HG03354 (cell line): Measurements from ENCODE around the gene ASB3.
"Not testable (repeated sequence)": the region's sequence is repeated elsewhere in the genome, so short reads cannot be mapped to it uniquely, and the experiment has no call there.

ENCODE experiments used
- ATAC-seq: cut with Tn5 transposase; IDR thresholded peaks from one replicate; pipeline ENCODE4 v1.9.1; 2021; ENCODE audit warnings: mild to moderate bottlenecking; ENCODE audit not compliant: unreplicated experiment, poor library complexity, severe bottlenecking

Gene ASB3

DNA sequence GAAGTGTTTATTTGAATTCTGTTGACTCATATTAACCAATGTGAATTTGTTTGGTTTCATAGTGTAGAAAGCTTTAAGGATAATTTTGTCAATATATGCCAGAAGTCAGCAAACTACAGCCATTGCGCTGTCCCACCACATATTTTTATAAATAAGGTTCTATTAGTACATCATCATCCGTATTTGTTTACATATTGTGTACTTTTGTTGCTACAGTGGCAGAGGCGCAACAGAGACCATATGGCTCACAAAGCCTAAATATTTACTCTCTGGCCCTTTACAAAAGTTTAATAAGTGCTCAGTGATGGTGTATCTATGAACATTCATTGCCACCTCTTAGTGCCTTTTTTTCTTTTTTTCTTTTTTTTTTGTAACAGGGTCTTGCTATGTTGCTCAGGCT, 6.5 kb upstream of the ASB3 start:
- no peak for ATAC-seq

DNA sequence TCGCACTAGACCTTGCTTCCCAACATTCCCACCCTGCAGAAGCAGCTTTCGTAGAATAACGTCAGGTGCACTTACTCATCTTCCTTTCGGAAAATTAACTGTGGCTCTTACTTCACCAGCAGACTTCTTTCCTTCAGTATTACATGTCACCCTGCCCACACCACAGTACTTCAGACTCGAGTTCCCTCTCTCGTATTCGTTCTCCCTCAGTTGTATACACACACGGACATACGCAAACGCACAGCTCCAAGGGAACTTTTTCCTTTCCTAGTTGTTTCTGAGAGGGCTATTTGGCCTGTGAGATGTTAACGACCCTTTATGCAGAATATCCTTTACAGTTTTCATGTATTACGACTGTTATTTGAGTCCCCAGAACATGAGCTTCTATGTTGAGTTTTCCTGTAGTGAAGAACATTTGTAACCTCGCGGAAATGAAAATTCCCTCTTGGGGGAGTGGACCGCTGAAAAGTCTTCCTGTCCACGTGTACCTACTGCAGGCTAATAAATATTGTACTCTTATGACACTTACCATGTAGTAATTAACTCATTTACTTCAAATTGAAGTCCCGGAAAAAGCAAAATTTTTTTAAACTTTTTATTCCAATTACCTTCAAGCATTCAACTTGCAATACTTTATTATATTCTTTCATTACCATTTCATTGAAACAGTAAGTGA, 999 bp upstream of the ASB3 start:
- ATAC-seq = no peak

DNA sequence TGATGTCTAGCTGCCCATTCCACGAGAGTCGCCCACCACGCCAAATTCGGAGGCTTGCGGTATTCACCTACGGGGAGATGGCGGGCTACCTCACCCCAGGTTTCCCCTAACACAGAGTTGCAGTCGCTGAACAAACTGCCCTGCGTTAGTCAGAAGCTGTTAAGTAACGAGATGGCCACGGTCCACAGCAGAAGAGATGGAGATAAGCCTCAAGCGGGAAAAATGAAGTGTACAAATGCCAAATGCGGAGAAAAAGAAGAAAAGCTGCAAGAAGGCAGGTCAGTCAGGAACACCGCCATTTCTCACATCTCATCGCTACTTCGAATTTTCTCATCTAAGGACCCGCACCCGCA, 425 bp downstream of the ASB3 start:
- ATAC-seq = peak; percentile 25

DNA sequence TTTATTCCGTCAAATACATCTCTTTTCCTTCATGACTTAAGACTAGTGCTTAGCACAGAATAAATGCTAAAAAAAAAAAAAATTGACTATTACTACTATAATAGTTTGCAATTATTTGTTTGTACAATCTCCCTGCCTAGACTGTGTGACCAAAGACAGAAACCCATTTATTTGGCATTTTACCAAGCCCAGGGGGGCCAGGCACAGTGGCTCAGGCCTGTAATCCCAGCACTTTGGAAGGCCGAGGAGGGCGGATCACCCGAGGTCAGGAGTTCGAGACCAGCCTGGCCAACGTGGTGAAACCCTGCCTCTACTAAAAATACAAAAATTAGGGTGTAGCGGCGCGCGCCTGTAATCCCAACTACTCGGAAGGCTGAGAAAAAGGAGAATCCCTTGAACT, 1.4 kb downstream of the ASB3 start:
- no peak for ATAC-seq

DNA sequence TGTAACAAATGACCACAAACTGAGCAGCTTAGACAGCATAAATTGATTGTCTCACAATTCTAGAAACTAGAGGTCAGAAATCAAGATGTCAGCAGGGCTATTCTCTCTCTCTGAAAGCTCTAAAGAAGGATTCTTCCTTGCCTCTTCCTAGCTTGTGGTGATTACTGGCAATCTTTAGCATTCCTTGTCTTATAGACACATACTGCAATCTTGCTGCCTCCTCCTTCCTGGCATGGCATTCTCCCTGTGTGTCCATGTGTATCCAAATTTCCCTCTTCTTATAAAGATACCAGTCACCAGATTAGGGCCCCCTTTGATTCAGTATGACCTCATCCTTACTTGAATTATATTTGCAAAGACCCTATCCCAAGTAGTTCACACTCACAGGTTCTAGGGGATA, 2.3 kb downstream of the ASB3 start:
- ATAC-seq = no peak

DNA sequence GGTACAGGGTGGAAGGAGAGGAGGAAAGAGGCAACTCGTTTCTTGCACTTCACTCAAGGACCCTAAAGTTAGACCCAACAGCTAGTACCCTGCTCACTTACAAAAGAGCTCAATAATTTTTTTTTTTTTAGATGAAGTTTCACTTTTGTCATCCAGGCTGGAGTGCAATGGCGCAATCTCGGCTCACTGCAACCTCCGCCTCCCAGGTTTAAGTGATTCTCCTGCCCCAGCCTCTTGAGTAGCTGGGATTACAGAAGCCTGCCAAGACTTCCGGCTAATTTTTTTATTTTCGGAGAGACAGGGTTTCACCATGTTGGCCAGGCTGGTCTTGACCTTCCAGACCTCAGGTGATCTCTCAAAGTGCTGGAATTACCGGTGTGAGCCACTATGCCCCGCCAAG, 4.1 kb downstream of the ASB3 start:
- no peak for ATAC-seq

DNA sequence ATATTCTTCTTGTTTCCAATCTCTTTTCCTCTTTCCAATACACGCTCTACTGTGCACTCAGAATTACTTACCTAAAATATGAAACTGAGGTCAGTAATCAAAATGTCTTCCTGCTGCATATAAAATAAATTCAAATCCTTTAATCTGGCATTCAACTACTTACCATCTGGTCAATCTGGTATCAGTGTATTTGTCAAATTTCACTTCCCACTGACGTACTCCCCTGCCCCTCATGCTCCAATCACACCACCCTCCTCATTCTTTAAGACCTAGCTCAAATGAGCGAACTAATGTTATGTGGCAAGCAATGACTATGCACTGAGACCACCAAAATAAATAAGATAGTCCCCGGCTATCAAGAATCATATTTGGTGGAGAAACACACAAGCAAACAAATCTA, 6.7 kb downstream of the ASB3 start:
- ATAC-seq = no peak

DNA sequence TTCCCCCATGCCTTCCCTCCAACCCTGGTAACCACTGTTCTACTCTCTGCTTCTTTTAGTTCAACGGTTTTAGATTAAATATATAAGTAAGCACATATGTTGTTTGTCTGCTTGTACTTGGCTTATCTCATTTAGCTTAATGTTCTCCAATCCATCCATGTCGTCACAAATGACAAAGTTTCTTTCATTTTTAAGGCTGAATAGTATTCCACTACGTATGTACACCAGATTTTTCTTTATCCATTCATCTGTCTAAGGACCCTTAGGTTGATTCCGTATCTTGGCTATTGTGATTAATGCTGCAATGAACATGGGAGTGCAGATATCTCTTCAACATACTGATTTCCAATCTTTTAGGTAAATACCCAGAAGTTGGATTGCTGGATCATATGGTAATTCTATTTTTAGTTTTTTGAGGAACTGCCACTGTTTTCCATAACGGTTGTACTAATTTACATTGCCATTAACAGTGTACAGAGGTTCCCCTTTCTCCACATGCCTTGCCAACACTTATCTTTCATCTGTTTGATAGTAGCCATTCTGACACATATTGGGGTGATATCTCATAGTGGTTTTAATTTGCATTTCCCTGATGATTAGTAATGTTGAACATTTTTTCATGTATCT, 8.1 kb downstream of the ASB3 start:
- ATAC-seq = no peak

DNA sequence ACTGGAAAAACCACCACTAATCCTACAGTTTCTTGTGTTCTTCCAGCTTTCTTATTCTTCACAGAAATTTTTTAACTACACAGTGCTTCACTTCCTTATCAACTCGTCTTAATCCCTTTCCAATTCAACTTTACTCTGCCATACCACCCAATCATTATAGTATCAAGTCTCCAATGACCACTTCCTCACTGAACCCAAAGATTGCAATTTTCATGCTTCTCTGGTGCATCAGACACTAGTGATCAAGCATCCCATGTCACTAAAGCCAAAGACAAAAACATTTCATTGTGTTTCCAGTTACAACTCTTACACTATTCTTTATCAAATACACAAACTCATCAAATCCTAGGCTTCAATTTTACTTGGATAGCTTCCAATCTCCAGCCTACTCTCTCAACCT, 9.6 kb downstream of the ASB3 start:
- ATAC-seq = no peak

DNA sequence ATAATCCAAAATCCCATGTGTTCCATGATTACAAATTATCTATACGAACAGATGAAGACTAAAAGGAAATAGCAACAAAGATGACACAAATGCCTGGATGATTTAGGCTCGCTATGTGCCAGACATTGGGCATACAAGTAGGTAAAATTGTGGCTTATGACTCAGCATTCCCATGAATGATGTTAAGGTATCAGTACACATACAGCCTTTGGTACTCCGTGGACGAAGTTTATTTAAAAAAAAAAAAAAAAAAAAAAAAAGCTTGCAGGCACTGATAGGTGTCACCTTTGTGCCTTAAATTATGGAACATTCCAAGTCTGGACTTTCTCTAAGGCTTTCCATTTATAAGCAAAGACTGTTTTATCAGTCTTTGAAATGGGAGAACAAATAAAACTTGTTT, 16.5 kb downstream of the ASB3 start:
- ATAC-seq = no peak

DNA sequence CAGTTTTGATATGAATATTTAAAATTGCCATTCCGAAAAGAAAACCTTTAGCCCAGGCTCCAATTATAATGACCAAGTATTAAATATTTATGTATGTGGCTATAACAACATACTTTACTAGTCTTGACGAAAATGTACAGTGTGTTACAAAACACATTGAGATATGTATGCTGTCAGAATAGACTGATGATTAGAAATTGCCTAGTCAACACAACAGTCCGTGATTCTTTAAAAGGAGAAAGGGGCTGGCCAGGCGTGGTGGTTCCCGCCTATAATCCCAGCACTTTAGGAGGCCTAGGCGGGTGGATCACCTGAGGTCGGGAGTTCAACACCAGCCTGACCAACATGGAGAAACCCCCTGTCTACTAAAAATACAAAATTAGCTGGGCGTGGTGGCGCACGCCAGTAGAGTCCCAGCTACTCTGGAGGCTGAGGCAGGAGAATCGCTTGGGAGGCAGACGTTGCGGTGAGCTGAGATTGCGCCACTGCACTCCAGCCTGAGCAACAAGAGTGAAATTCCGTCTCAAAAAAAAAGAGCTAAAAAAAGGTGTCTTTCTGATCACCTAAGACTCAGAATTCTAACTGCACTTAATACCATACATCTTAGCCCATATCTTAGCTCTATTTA, 17.3 kb downstream of the ASB3 start:
- ATAC-seq = no peak

DNA sequence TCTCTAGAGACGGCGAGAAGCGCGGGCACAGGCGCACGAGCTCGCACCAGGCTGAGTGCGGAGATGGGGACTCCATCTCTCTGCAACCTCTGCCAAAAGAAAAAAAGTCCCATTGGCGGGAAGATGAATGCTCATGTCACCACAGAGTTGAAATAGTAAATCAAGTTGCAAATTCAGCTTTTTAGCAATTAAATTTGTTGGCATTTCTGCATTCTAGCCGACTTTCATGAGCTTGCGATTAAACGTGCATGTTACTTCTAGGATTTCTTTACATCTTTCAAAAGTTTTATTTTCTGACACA, 18.6 kb downstream of the ASB3 start:
- ATAC-seq = peak; percentile 57

DNA sequence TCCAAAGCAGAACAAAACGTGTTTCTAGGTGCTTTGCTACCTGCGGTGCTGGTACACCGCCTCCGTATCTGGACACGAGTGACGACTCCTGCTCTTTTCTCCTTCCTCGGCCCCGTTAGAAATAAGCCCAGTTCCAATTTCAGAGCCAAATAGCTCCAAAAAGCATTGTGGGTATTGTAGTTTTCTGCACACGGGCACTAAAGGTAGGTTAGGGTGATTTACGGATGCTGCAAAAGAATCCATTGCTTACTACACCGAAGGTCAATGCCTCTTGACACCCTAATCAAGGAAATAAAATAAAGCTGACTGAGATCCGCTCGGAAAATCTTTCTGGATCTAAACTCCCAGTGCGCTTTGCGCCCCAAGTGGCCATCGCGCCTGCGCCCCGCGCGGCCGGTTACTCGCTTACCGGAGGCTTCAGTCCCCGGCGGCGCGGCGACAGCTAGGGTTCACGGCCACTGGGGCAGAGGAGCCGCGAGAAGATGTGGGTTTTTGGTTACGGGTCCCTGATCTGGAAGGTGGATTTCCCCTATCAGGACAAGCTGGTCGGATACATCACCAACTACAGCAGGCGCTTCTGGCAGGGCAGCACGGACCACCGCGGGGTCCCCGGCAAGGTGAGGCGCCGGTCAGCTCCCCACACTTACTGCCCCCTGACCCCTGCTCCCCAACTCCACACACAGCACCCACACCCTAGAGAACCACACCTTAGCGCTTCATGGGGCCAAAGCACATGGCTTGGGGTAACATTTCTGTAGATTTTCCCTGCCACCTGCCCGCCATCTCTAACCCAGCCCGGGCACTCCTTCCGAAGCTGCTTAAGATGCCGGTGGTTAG, 19.1 kb downstream of the ASB3 start, which contains the start of gene CHAC2:
Gene CHAC2 (plus strand): TSS at position 400 of the 837 bp plus-strand sequence. CDS start 83 bp downstream, at position 483.
- ATAC-seq = peak; percentile 94

DNA sequence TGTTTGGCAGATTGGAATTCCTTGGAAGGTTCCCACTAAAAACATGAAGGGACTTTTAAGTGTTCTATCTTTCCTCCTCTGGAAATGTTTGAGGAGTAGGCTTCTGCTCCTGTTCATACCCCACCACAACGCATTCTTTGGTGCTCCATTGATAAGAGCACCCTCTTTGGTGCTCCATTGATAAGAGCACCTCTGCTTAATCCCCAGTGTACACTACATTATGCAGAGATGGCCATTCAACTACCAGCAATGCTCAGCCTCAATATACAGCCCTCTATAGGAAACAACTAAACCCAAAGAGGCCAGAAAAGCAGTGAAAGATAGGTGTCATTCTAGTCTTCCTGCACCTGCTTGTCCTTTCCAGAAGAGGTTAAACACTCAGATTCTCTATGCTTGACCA, 21.0 kb downstream of the ASB3 start:
- ATAC-seq = no peak

DNA sequence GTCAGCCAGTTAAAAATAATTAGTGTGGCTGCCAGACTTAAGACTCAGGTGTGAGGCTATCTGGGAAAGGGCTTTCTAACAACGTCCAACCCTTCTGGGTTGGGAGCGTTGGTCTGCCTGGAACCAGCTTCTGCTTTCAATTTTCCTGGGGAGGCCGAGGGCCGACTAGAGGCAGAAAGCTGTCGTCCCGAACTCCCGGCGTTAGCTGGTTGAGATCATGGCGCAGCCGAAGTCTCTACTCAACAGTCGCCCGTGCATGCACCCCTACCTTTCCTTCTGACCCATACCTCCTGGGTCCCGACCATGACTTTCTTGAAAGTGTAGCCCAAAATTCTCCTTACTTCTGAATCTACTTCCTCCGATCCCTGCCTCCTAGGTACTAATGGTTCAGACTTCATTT, 29.5 kb downstream of the ASB3 start:
- not testable (repeated sequence) for ATAC-seq

DNA sequence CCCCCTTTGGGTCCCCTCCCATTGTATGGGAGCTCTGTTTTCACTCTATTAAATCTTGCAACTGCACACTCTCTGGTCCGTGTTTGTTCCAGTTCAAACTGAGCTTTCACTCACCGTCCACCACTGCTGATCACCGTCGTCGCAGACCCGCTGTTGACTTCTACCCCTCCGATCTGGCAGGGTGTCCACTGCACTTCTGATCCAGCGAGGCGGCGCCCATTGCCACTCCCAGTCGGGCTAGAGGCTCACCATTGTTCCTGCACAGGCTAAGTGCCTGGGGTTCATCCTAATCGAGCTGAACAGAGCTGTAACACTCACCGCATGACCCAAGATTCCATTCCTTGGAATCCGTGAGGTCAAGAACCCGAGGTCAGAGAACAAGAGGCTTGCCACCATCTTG, 30.1 kb downstream of the ASB3 start:
- no peak for ATAC-seq

DNA sequence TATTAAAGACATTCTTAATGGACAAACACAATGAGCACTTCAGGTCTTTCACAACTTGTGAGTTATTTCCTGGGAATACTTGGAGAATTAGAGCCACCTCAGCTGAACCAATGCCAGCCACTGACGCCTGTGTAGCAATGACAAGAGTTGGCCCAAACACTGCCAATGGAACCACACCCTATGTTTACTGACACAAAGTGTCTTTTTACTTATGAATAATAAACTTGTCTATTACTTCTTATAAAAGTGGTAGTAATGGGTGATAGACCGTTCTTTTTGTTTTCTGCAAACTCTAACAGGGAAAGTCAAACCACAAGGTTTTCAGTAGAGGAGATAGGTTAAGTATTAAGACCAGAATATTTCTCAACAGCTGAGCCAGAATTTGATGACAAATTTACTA, 31.6 kb downstream of the ASB3 start:
- peak; percentile 44 for ATAC-seq

DNA sequence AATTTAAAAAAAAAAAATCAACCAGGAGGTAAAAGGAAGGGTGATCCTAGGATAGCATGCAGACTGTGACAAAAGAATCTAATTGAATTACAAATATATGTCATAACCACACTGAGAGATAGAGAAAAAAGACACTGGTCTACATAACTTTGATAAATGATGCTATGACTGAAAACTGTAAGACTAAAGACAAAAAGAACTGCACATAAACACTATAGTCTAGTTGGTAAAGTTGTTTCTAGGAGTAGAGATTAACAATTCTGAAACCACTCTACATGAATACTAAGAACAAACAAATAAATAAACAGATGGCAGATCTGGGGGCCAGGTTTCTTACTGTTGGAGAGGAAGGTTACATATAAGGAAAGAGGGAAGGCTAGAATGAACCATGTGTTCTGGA, 33.7 kb downstream of the ASB3 start:
- ATAC-seq = no peak

DNA sequence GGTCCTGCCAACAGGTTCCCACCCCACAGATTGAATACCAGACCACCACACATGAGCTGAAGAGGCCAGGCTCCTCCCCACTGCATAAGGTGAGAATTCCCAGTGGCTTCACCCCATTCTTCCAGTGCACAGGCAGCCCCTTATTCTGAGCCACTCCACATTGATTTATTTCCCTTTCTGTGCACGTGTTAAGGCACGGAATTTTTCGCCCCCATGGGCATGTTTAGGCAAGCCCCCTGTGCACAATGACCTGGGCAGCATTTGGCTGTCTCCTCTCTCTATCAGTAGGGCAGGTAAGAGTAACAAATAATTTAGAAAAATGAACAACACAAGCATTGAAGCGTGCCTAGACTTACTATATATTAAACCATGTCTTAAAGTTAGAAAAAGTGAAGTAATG, 34.4 kb downstream of the ASB3 start:
- no peak for ATAC-seq

DNA sequence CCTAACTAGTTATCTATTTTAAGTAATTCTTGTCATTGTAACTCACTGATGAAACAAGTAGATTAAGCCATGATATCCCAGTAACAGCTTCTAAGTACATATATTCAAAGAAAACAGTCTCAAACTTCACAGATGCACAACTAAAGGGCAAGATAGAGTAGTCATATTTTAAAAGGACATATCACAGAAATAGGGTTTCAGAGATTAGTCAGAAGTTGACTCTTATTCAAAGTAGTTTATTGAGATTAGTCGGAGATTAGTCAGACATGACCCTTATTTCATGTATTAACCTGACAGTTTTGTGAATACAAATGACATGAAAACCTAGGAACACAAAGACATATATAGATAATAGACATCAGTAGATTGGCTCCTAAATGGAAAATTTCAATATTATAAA, 35.0 kb downstream of the ASB3 start:
- ATAC-seq = peak; percentile 92
